BJ (cell line): ENCODE measurements around the gene EIF4E3. TPM values are rescaled to one million over a fixed set of nuclear protein-coding genes. Genes with fewer than 3 reads are reported as not detected.

Experiments used
- CTCF ChIA-PET: fragments of 350-600 bp; formaldehyde crosslinking; extraction: SDS; loops from one replicate; lab custom pipeline; 2021; ENCODE audit warnings: antibody characterized with exemption, inconsistent platforms; lab: Yijun Ruan, JAX
- POLR2A ChIA-PET: fragments of 300-600 bp; sonication (Branson Sonifier 250); formaldehyde crosslinking; extraction: SDS; loops from one replicate; lab custom pipeline; 2021; ENCODE audit warnings: antibody characterized with exemption; lab: Charles Lee
- DNase-seq: peaks from one replicate; pipeline ENCODE4 v3.0.0-alpha.2; 2011; ENCODE audit warnings: low read depth
- H3K27me3 ChIP-seq: 2 replicates; pipeline ENCODE4 v1.6.0; 2011; ENCODE audit warnings: low read length; ENCODE audit not compliant: control insufficient read depth, insufficient read depth
- H3K36me3 ChIP-seq: 2 replicates; pipeline ENCODE4 v1.5.1; 2011; ENCODE audit warnings: low read length; ENCODE audit not compliant: control insufficient read depth, insufficient read depth
- H3K4me3 ChIP-seq: 2 replicates; pipeline ENCODE4 v1.5.1; 2011; ENCODE audit warnings: low read depth, mild to moderate bottlenecking, control low read depth, low read length
- polyA plus RNA-seq: library from polyadenylated mRNA; depleted of rRNA; stranded (reverse); fragments of >200 nt; gene quantifications from 2 replicates; pipeline ENCODE4 v1.2.3, GENCODE V29; 2011
- TF ChIP-seq, protein P1 (sequence below): IDR thresholded peaks from 2 replicates; pipeline ENCODE4 v1.5.1; 2011; ENCODE audit warnings: low read depth, mild to moderate bottlenecking, control low read depth, inconsistent platforms, low read length, moderate library complexity; ENCODE audit not compliant: insufficient read depth

The EIF4E3 gene
- polyA plus RNA-seq, 1 experiment: 1.1 TPM

DNA sequence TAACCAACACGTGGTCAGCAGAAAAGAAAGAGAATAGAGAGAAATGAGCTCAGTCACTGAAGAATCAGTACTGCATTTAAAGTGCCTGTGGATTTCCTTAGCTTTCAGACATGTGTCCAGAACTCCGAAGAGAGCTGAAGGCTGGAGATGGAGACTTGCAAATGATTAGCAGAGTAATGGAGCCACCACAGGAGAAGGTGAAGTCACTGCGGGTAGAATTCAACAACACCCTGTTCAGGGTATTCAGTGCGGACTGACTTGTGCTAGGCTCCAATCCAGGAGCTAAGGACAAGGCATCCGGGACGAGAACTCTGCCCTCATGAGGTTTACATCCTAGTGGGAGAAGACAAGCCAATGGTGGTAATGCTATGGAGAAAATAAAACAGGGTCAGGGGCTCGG is 4.2 kb downstream of the EIF4E3 start:
- CTCF ChIA-PET: interaction anchor here (1.9 kb wide), 1 partner anchor 10 kb away, joined by 5 read pairs; no protein-coding TSS in a partner anchor

DNA sequence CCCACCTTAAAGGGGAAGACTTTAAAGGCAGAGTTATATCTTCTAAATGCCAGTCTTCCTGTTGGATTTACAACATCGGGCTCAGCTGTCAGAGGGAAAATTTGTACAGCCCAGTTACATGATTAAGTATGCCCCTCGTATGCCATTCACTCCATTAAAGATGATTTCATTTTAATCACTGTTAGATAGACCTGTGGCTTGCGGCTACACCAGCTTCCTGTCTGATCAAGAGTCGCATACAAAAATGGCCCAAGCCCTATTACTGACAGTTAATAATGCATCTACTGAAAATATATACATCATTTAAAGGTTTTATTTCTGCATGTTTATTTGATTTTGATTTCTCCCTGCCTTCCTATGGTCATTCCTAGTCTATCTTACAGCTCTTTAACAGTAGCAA is 7.1 kb downstream of the EIF4E3 start:
- DNase-seq: no peak
- Histone ChIP-seq H3K36me3 (no peaks in the 10 kb centered on the region), H3K27me3 (peaks cover 8% of the 10 kb centered on the region), H3K4me3 (no peak overlapping the region)
- CTCF ChIA-PET: no interaction called here
- POLR2A ChIA-PET: no interaction called here
- TF ChIP-seq, protein P1, sequence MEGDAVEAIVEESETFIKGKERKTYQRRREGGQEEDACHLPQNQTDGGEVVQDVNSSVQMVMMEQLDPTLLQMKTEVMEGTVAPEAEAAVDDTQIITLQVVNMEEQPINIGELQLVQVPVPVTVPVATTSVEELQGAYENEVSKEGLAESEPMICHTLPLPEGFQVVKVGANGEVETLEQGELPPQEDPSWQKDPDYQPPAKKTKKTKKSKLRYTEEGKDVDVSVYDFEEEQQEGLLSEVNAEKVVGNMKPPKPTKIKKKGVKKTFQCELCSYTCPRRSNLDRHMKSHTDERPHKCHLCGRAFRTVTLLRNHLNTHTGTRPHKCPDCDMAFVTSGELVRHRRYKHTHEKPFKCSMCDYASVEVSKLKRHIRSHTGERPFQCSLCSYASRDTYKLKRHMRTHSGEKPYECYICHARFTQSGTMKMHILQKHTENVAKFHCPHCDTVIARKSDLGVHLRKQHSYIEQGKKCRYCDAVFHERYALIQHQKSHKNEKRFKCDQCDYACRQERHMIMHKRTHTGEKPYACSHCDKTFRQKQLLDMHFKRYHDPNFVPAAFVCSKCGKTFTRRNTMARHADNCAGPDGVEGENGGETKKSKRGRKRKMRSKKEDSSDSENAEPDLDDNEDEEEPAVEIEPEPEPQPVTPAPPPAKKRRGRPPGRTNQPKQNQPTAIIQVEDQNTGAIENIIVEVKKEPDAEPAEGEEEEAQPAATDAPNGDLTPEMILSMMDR: no peak

More for the DNA sequence above, 4.2 kb downstream of the EIF4E3 start:
- no peak overlapping the region for H3K4me3 ChIP-seq
- POLR2A ChIA-PET: no interaction called here
- no peak for DNase-seq
- peaks cover 12% of the 10 kb centered on the region for H3K27me3 ChIP-seq
- no peaks in the 10 kb centered on the region for H3K36me3 ChIP-seq
- TF ChIP-seq, protein P1: no peak

DNA sequence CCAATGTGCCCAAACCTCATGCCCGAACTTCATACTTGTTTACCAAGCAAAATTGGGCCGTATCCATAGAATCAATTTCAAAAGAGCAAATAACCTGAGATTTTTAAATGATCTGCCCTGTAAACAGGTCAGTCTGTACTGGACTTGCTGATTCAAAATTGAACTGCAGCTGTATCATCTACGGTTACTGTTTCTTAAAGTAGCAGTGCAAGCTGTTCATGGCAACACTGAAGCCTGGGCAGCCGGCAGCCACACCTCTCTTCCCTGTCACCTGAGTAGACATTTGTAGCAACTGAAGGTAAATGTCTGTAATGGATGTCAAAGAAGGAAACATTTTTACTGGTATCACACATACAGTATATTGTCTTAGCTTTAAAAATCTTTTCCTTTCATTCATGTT is 10.6 kb downstream of the EIF4E3 start:
- POLR2A ChIA-PET: no interaction called here
- CTCF ChIA-PET: interaction anchor here (0.9 to 1.6 kb wide), 2 partner anchors 9 to 16 kb away, joined by 3 to 7 read pairs; no protein-coding TSS in a partner anchor

DNA sequence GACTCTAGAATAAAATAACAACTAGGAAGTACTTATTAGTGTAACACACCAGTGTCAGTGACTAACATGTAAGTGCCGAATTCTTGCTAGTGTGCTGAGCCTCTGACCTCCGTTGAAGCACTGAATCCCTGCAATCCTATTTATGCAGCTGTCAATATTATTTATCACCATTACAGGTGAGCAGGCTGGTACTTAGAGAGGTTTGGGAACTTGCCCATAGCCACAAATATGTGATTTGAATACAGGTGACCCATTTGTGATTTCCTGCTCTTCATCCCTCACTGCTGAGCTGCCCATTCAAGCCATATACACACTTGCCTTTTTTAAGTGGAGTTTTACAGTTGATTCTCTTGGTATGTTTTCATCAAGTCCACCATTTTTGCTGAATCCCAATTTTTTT is 12.2 kb downstream of the EIF4E3 start:
- peaks cover 6% of the 10 kb centered on the region for H3K27me3 ChIP-seq
- H3K4me3 ChIP-seq: no peak overlapping the region
- TF ChIP-seq, protein P1: no peak
- POLR2A ChIA-PET: interaction anchor here (0.5 kb wide), 1 partner anchor 29 kb away, joined by 5 read pairs; no protein-coding TSS in a partner anchor
- CTCF ChIA-PET: interaction anchor here (1.6 kb wide), 1 partner anchor 11 kb away, joined by 7 read pairs; no protein-coding TSS in a partner anchor
- no peak for DNase-seq
- H3K36me3 ChIP-seq: no peaks in the 10 kb centered on the region

More for the DNA sequence above, 10.6 kb downstream of the EIF4E3 start:
- no peaks in the 10 kb centered on the region for H3K36me3 ChIP-seq
- peaks cover 6% of the 10 kb centered on the region for H3K27me3 ChIP-seq
- TF ChIP-seq, protein P1: no peak
- no peak for DNase-seq
- H3K4me3 ChIP-seq: no peak overlapping the region

DNA sequence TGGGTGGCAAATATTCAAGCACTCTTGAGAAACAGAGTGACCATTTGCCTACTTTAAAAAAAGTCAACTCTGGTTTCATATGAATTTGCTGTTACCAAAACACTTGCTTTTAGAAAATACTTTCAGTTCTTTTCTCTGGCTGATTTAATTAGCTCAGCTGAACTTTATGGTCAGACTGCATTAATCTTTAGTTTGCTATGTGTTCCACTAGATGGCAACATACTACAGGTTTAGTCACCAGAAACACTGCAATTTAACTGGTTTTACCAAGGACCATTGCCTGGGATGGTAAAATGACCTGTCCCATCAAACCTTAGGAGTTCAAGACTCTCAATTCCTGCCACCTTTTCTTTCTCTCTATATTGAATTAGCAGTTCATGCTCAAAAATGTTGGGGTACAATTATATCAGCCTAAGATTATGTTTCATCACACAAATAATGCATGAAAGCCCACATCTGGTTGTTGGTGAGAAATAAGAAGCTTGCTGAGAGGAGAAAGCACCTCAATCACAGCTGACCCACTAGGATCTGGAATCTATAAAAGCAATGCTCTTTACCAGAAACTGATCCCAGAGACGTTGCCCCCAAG is 14.2 kb downstream of the EIF4E3 start:
- ChIA-PET POLR2A (no interaction called here), CTCF (interaction anchor here (0.8 to 2.6 kb wide), 13 partner anchors 9 to 1385 kb away, joined by 3 to 12 read pairs (median 4); partner anchors contain the start of gene EIF4E3)
- Histone ChIP-seq H3K27me3 (peaks cover 6% of the 10 kb centered on the region), H3K4me3 (no peak overlapping the region), H3K36me3 (no peaks in the 10 kb centered on the region)
- TF ChIP-seq, protein P1: peak; percentile 64
- DNase-seq: no peak
